NCI-H1092 (cell line): ENCODE results near the gene ANKMY1.

Experiments used
- DNase-seq: peaks from one replicate; lab custom pipeline; 2025; lab: John Stamatoyannopoulos, UW

Gene ANKMY1, protein sequence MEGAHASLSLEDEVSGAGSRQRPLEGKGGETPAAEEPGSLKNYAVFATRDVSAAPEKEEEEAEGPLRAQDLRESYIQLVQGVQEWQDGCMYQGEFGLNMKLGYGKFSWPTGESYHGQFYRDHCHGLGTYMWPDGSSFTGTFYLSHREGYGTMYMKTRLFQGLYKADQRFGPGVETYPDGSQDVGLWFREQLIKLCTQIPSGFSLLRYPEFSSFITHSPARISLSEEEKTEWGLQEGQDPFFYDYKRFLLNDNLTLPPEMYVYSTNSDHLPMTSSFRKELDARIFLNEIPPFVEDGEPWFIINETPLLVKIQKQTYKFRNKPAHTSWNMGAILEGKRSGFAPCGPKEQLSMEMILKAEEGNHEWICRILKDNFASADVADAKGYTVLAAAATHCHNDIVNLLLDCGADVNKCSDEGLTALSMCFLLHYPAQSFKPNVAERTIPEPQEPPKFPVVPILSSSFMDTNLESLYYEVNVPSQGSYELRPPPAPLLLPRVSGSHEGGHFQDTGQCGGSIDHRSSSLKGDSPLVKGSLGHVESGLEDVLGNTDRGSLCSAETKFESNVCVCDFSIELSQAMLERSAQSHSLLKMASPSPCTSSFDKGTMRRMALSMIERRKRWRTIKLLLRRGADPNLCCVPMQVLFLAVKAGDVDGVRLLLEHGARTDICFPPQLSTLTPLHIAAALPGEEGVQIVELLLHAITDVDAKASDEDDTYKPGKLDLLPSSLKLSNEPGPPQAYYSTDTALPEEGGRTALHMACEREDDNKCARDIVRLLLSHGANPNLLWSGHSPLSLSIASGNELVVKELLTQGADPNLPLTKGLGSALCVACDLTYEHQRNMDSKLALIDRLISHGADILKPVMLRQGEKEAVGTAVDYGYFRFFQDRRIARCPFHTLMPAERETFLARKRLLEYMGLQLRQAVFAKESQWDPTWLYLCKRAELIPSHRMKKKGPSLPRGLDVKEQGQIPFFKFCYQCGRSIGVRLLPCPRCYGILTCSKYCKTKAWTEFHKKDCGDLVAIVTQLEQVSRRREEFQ

DNA sequence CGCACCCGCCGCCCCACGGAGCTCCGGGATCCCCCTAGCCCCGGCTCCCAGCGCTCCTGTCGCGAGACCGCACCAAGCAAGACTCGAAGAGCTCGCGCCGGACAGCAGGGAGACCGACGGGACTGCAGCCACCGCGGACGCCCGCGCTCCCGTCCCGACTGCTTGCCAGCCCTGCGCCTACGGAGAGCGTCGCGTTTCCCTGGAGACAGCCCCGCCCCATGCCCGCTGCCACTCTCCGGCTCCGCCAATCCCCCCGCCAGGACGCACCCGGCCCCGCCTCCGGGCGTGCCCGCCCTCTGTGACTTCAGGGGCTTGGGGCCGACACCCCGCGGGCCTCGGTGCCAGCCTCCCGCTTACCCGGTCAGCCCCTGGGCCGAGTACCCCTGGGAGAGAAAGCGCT lies at the start of gene ANKMY1:
TSS of gene ANKMY1 (minus strand) at position 181 of the 400 bp plus-strand sequence. CDS start 653 bp downstream, outside the sequence.
- DNase-seq = no peak

GRCh38 chr2:240605867-240606743 lies 48.3 kb upstream of the ANKMY1 start:
- DNase-seq = no peak

GRCh38 chr2:240604939-240605716 lies 47.3 kb upstream of the ANKMY1 start:
- DNase-seq = no peak

DNA sequence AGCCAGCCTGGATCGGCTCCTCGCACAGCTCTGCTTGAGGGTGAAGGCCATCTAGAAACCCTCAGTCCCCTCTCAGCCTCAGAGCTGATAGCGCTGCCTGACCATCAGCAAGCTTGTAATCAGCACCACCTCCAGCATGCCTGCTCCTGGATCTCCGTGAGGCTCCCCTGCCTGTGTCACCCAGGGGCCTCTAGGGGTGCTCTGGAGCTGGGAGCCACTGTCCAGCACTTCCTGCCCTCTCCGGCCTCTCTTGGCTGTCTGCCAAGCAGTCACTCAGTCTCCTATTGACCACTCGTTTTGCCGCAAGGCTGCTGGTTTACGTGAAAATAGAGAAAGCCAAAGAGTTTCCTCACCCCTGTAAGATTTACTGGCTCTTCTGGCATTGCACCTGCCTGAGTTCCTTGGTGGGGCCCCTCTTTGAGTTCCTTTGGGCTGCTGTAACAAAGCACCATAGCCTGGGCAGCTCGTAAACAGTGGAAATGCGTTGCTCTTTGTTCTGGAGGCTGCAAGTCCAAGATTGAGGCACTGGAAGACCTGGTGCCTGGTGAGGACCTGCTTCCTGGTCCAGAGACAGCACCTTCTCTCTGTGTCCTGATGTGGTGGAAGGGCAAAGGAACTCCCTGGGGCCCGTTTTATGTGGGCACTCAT lies 46.6 kb upstream of the ANKMY1 start:
- DNase-seq = no peak

DNA sequence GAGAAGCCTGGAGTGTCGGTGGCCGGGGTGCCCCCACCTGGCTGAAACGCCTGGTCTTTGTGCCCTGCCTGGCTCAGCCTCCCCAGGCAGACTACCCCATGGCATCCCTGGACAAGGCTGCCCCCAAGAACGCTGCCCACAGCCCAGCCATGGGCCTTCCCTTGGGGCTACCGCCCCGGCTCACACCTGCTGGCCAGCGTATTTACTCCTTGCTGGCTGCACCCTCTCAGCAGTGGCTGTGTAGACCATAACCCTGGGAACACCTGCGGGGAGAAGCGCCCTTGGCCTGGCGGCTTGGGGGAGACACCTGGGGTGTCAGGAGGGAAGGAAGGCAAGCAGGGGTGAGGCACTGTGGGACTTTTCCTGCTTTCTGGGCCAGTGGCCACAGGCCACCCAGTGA lies 46.1 kb upstream of the ANKMY1 start:
- DNase-seq = no peak

DNA sequence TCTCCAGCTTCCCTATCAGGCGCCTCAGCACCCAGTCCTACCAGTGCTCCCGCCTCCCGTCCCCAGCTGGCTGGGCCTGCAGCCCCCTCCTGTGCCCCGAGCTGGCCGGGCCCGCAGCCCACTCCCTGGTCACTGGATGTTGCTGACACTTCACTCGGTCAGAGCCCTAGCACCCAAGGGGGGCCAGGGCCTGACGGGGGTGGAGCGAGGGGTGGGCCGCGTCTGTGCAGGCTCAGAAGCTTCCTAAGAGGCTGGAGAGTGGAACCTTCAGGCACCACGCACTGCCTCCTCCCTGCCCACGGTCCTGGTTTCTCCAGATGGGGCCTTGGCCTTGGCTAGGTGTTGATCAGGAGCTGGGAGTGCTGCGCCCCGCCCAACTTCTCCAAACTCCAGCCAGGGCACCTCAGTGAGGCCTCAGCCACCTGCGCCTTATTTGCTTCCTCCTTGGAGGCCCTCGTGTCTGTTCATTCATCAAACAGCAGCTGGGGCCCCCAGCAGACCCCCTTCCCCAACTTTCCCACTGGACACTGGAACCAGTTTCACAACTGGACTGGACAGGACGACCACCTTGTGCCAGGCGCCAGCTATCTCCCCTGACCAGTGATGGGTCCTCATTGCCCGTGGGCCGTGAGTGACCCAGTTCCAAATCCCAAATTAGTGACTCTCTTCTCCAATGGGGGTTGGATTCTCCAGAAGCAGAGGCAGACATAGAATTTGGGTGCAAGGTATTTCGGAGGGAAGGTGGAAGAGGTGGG lies 45.5 kb upstream of the ANKMY1 start:
- DNase-seq = no peak

- no peak for DNase-seq
Observed at GRCh38 chr2:240602266-240603050, 44.7 kb upstream of the ANKMY1 start.

GRCh38 chr2:240601831-240602160 lies 44.0 kb upstream of the ANKMY1 start:
- DNase-seq = no peak

DNA sequence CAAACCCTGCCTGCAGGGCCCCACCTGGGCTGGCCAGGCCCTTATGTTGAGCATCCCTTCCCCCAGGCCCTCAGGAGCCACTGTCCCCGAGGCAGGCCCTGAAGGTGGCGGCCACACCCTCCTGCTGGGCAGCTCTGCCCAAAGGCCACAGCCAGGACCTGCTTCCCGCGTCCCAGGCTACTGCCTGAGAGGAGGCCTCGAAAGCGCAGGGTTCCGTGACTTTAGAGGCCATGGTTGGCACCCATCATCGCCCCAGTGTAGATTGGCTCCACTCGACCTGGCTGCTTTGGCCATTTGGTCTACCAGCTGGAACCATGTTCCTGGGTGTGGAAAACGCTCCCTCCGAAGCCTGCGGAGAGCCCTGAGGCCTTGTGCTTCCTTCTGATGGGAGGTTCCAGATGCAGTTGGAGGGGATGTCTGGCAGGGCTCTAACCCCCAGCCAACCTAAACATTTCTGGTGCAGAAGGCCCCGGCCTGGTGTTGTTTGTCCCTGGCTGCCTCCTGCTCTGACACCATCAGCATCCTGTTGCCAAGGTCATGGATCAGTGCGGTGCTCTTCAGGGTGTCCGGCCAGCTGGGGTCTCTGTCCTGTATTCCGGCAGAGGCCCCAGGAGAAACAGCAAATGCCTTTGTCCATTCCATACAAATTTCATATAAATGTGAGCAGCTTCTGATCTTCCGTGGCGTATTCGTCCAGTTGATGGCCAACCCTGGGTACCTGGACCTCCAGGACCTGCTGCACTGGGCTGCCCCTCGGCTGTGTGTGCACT lies 43.5 kb upstream of the ANKMY1 start:
- no peak for DNase-seq

GRCh38 chr2:240600451-240600961 lies 42.7 kb upstream of the ANKMY1 start:
- no peak for DNase-seq

GRCh38 chr2:240599141-240599583 lies 41.4 kb upstream of the ANKMY1 start:
- DNase-seq = no peak

GRCh38 chr2:240598311-240598911 lies 40.6 kb upstream of the ANKMY1 start:
- no peak for DNase-seq

GRCh38 chr2:240597419-240598181 lies 39.8 kb upstream of the ANKMY1 start:
- no peak for DNase-seq

DNA sequence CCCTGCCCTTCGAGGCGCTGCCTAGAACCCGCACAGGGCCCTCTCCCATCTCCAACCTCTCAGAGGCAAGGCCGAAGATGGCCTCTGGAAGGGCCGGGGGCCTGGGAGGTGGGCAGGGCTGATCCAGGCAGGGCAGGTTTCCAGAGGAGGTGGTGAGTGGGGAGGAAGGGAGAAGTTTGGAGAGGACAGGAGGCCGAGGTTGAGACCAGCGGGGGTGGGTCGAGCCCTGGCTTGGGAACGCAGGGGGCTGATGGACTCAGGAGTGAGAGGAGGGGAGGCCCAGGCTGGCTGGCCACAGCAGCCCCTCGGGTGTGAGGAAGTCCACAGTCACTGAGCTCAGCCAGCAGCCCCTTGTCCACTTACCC lies 39.2 kb upstream of the ANKMY1 start:
- no peak for DNase-seq

- peak; percentile 27 for DNase-seq
Observed at GRCh38 chr2:240596491-240596931, 38.7 kb upstream of the ANKMY1 start.

- DNase-seq = no peak
Observed at GRCh38 chr2:240596080-240596460, 38.3 kb upstream of the ANKMY1 start.
